ENCODE results near the gene VPS11. TPM values are rescaled to one million over a fixed set of nuclear protein-coding genes. Genes with fewer than 3 reads are reported as not detected.
A peak's percentile ranks its signal among the peaks of the same experiment; 100 is the strongest.

The VPS11 gene
- total RNA-seq, 1 donor = 35.1 TPM

DNA sequence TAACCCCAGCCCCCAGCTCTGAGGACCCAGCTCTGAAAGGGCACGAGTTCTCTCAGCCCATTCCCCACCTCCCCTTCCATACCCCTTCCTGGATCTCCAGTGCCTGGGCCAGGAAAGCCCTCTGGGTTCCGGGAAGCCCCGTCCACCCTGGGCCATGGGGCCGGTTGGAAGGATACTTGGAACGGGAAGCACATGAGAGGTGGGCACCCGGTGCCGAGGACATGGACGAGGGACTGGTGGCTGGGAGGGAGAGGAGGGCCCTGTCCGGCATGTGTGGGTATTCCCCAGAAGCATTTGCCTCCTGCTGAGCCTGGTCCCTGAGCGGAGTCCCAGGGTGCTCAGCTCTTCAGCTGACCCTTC, 48.6 kb downstream of the VPS11 start:
- H2AFZ ChIP-seq (ENCODE audit: low read length) = no peak overlapping the region
- no peak overlapping the region for H3K4me3 ChIP-seq (ENCODE audit: insufficient read depth, low read length)
- H3K36me3 ChIP-seq (ENCODE audit: insufficient read depth, low read length) = peaks cover 41% of the 10 kb centered on the region
- no peaks in the 10 kb centered on the region for H3K9me3 ChIP-seq (ENCODE audit: low read depth, low read length)
- no peaks in the 10 kb centered on the region for H4K20me1 ChIP-seq (ENCODE audit: insufficient read depth, low read length)
- DNase-seq (ENCODE audit: insufficient read length, low spot score, missing footprints) = peak; percentile 25
- TF ChIP-seq, protein P1, sequence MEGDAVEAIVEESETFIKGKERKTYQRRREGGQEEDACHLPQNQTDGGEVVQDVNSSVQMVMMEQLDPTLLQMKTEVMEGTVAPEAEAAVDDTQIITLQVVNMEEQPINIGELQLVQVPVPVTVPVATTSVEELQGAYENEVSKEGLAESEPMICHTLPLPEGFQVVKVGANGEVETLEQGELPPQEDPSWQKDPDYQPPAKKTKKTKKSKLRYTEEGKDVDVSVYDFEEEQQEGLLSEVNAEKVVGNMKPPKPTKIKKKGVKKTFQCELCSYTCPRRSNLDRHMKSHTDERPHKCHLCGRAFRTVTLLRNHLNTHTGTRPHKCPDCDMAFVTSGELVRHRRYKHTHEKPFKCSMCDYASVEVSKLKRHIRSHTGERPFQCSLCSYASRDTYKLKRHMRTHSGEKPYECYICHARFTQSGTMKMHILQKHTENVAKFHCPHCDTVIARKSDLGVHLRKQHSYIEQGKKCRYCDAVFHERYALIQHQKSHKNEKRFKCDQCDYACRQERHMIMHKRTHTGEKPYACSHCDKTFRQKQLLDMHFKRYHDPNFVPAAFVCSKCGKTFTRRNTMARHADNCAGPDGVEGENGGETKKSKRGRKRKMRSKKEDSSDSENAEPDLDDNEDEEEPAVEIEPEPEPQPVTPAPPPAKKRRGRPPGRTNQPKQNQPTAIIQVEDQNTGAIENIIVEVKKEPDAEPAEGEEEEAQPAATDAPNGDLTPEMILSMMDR (IDR thresholded peaks at IDR 0.05; ENCODE audit: extremely low read depth, low read depth, low read length) = no peak
- no peaks in the 10 kb centered on the region for H3K27me3 ChIP-seq (ENCODE audit: insufficient read depth, low read length)
- H3K79me2 ChIP-seq (ENCODE audit: insufficient read depth, low read length) = no peaks in the 10 kb centered on the region
- H3K27ac ChIP-seq (ENCODE audit: low read depth, low read length) = no peak overlapping the region
- H3K4me1 ChIP-seq (ENCODE audit: insufficient read depth, low read length) = peaks cover 8% of the 10 kb centered on the region
- no peak overlapping the region for H3K4me2 ChIP-seq (ENCODE audit: insufficient read depth, low read length)

DNA sequence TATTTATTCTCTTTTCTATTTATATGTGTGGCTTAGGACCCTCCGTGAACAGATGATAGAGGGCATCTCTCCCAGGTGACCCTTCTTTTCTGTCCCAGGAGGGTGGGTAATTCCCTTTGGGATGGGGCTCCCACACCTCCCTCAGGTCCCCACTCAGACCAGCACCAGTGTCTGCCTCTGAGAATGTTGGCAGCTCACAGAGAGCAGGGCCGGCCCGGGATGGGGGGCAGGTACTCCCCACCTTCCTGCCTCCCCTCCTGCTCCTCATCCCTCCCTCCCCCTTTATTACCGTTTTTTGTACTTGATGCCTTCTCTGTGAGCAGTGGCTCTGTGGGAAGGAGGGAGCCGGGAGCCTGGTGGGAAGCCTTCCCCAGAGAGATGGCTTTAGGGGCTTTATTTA, 49.0 kb downstream of the VPS11 start:
- Histone ChIP-seq H3K27ac (ENCODE audit: low read depth, low read length) (no peak overlapping the region), H3K9me3 (ENCODE audit: low read depth, low read length) (no peaks in the 10 kb centered on the region), H2AFZ (ENCODE audit: low read length) (no peak overlapping the region), H4K20me1 (ENCODE audit: insufficient read depth, low read length) (no peaks in the 10 kb centered on the region), H3K79me2 (ENCODE audit: insufficient read depth, low read length) (peaks cover 2% of the 10 kb centered on the region), H3K4me1 (ENCODE audit: insufficient read depth, low read length) (peaks cover 8% of the 10 kb centered on the region), H3K27me3 (ENCODE audit: insufficient read depth, low read length) (no peaks in the 10 kb centered on the region), H3K4me3 (ENCODE audit: insufficient read depth, low read length) (no peak overlapping the region), H3K36me3 (ENCODE audit: insufficient read depth, low read length) (peaks cover 38% of the 10 kb centered on the region), H3K4me2 (ENCODE audit: insufficient read depth, low read length) (no peak overlapping the region)
- peak; percentile 63 for DNase-seq (ENCODE audit: insufficient read length, low spot score, missing footprints)
- TF ChIP-seq, protein P1 (IDR thresholded peaks at IDR 0.05; ENCODE audit: extremely low read depth, low read depth, low read length) = no peak

DNA sequence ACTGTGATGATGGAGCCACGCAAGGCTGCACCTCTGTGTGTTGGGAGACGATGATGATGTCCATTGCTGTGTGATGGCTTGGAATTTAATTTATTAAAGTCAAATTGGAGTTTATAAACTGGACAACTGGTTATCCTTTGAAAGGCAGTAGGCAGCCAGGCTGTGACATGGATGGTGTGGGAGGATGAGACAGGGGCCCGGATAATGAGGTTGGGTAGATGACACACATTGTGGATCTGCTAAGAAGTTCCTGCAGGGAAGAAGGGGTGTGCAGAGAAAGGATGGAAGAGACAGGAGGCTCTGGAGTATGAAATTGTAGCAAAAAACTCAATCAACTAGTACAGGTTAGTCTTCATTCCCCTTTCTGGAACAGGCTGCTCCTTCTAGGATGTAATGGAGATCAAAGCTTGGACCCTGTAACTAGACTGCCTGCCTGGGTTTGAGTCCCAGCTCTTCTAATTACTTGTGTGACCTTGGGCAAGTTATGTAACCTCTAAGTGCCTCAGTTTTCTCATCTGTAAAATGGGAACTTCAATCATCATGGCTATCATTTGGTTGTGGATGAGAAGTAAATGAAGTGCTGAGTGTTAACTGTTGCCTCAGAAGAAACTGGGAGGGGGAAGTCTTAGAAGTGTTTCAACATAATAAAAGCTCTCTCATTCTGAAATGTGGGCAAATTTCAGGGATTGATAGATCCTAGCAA, 49.5 kb downstream of the VPS11 start:
- Histone ChIP-seq H3K4me2 (ENCODE audit: insufficient read depth, low read length) (no peak overlapping the region), H3K79me2 (ENCODE audit: insufficient read depth, low read length) (peaks cover 7% of the 10 kb centered on the region), H4K20me1 (ENCODE audit: insufficient read depth, low read length) (peaks cover 2% of the 10 kb centered on the region), H3K4me3 (ENCODE audit: insufficient read depth, low read length) (no peak overlapping the region), H2AFZ (ENCODE audit: low read length) (no peak overlapping the region), H3K27ac (ENCODE audit: low read depth, low read length) (no peak overlapping the region), H3K36me3 (ENCODE audit: insufficient read depth, low read length) (peaks cover 34% of the 10 kb centered on the region), H3K27me3 (ENCODE audit: insufficient read depth, low read length) (no peaks in the 10 kb centered on the region), H3K4me1 (ENCODE audit: insufficient read depth, low read length) (peaks cover 12% of the 10 kb centered on the region), H3K9me3 (ENCODE audit: low read depth, low read length) (no peaks in the 10 kb centered on the region)
- DNase-seq (ENCODE audit: insufficient read length, low spot score, missing footprints) = peak; percentile 47
- TF ChIP-seq, protein P1 (IDR thresholded peaks at IDR 0.05; ENCODE audit: extremely low read depth, low read depth, low read length) = no peak

DNA sequence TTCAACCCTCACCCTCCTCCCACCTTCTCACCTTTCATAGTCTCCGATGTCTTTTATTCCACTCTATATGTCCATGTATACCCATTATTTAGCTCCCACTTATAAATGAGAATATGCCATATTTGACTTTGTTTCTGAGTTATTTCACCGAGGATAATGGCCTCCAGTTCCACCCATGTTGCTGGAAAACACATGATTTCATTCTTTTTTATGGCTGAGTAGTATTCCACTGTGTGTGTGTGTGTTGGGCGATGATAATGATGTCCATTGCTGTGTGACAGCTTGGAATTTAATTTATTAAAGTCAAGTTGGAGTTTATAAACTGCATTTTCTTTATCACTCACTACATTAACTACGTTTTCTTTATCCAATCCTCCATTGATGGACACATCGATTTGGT, 50.6 kb downstream of the VPS11 start:
- H3K79me2 ChIP-seq (ENCODE audit: insufficient read depth, low read length) = peaks cover 18% of the 10 kb centered on the region
- H2AFZ ChIP-seq (ENCODE audit: low read length) = no peak overlapping the region
- H3K4me1 ChIP-seq (ENCODE audit: insufficient read depth, low read length) = peaks cover 17% of the 10 kb centered on the region
- H3K4me3 ChIP-seq (ENCODE audit: insufficient read depth, low read length) = no peak overlapping the region
- TF ChIP-seq, protein P1 (IDR thresholded peaks at IDR 0.05; ENCODE audit: extremely low read depth, low read depth, low read length) = no peak
- H3K4me2 ChIP-seq (ENCODE audit: insufficient read depth, low read length) = no peak overlapping the region
- H3K27me3 ChIP-seq (ENCODE audit: insufficient read depth, low read length) = no peaks in the 10 kb centered on the region
- H4K20me1 ChIP-seq (ENCODE audit: insufficient read depth, low read length) = peaks cover 10% of the 10 kb centered on the region
- peaks cover 26% of the 10 kb centered on the region for H3K36me3 ChIP-seq (ENCODE audit: insufficient read depth, low read length)
- DNase-seq (ENCODE audit: insufficient read length, low spot score, missing footprints) = peak; percentile 18
- H3K27ac ChIP-seq (ENCODE audit: low read depth, low read length) = no peak overlapping the region
- no peaks in the 10 kb centered on the region for H3K9me3 ChIP-seq (ENCODE audit: low read depth, low read length)

Data from osteoblast (primary cell).